Panc1 (cell line): ENCODE data around the gene NECAB2. TPM values are rescaled to one million over a fixed set of nuclear protein-coding genes. Genes with fewer than 3 reads are reported as not detected.
"Not testable (repeated sequence)": the region's sequence is repeated elsewhere in the genome, so short reads cannot be mapped to it uniquely, and the experiment has no call there.

Experiments
- ATAC-seq: fragments of 200-7000 bp; cut with Tn5 transposase; 2 replicates; pipeline ENCODE4 v1.9.1; 2020; ENCODE audit warnings: mild to moderate bottlenecking, moderate library complexity
- BruUV-seq: library from RNA; stranded (reverse); fragments of 400-500 nt; replicated peaks from 2 replicates; lab custom pipeline; 2021; lab: Mats Ljungman, UMichigan
- CTCF ChIA-PET: fragments of 300-600 bp; sonication (Branson Sonifier 250); formaldehyde crosslinking; loops from one replicate; lab custom pipeline; 2022; ENCODE audit warnings: antibody characterized with exemption; lab: Charles Lee
- POLR2A ChIA-PET: fragments of 300-600 bp; sonication (Branson Sonifier 250); formaldehyde crosslinking; loops from one replicate; lab custom pipeline; 2022; ENCODE audit warnings: antibody characterized with exemption; lab: Charles Lee
- DNase-seq: peaks from one replicate; pipeline ENCODE4 v3.0.0-alpha.2; 2010; ENCODE audit warnings: low read depth, low spot score
- H3K27ac ChIP-seq: 2 replicates; pipeline ENCODE4 v1.5.1; 2011; ENCODE audit warnings: mild to moderate bottlenecking, low read length, inconsistent platforms
- H3K27me3 ChIP-seq: fragments of 200-500 bp; sonication (Bioruptor generic); 2 replicates; pipeline ENCODE4 v1.6.0; 2014; ENCODE audit warnings: low read length, inconsistent platforms; ENCODE audit not compliant: control insufficient read depth, insufficient read depth
- H3K36me3 ChIP-seq: fragments of 200-500 bp; sonication (Bioruptor generic); 2 replicates; pipeline ENCODE4 v1.5.1; 2014; ENCODE audit warnings: inconsistent platforms, mild to moderate bottlenecking, low read length, moderate library complexity; ENCODE audit not compliant: control insufficient read depth, insufficient read depth
- H3K4me1 ChIP-seq: 2 replicates; pipeline ENCODE4 v1.5.1; 2011; ENCODE audit warnings: inconsistent platforms, mild to moderate bottlenecking, low read length, moderate library complexity; ENCODE audit not compliant: control insufficient read depth, insufficient read depth
- H3K4me3 ChIP-seq, 2 experiments: 2 replicates each; pipeline ENCODE4 v1.5.1; 2011 to 2012; ENCODE audit warnings: low read depth in 2 of 2, low read length in 2 of 2, mild to moderate bottlenecking in 2 of 2, inconsistent platforms in 1 of 2, moderate library complexity in 1 of 2
- H3K9me3 ChIP-seq: fragments of 200-500 bp; sonication (Bioruptor generic); 2 replicates; pipeline ENCODE4 v1.5.1; 2014; ENCODE audit warnings: low read depth, mild to moderate bottlenecking, inconsistent platforms, low read length, moderate library complexity; ENCODE audit not compliant: control insufficient read depth, insufficient read depth
- POLR2AphosphoS5 ChIP-seq: IDR thresholded peaks from 2 replicates; pipeline ENCODE4 v1.6.1; 2012; ENCODE audit warnings: mild to moderate bottlenecking, low read depth, low read length, moderate library complexity
- REST ChIP-seq, 2 experiments: IDR thresholded peaks; 2 replicates each; pipeline ENCODE4 v1.6.1; 2011 to 2012; ENCODE audit warnings: low read depth in 2 of 2, control low read depth in 1 of 2, low read length in 1 of 2, mild to moderate bottlenecking in 1 of 2, moderate library complexity in 1 of 2; ENCODE audit not compliant: insufficient read depth in 1 of 2
- SIN3A ChIP-seq: IDR thresholded peaks from 2 replicates; pipeline ENCODE4 v1.6.1; 2012; ENCODE audit warnings: low read depth, mild to moderate bottlenecking, low read length, moderate library complexity, borderline replicate concordance; ENCODE audit not compliant: insufficient read depth
- TCF7L2 ChIP-seq: IDR thresholded peaks from 2 replicates; pipeline ENCODE4 v1.6.1; 2011; ENCODE audit warnings: mild to moderate bottlenecking, low read depth, low read length, inconsistent platforms
- in situ Hi-C: cut with HindIII; loops from 2 replicates; pipeline ENCODE4 v1.10.0; 2016; ENCODE audit warnings: low sequenced_read_pairs, low pct_unique_long_range_greater_than_20kb
- intact Hi-C: fragments of 100-400 bp; cut with micrococcal nuclease; formaldehyde crosslinking; loops from one replicate; pipeline ENCODE4 v1.10.0; 2022; ENCODE audit not compliant: unreplicated experiment
- total RNA-seq: library from RNA; stranded (reverse); gene quantifications from one replicate; pipeline ENCODE4 v1.2.1, GENCODE V29; 2021; ENCODE audit not compliant: unreplicated experiment
- TF ChIP-seq, protein P1 (sequence below): fragments of 450-650 bp; IDR thresholded peaks from 2 replicates; pipeline ENCODE4 v1.5.1; 2017; ENCODE audit warnings: mild to moderate bottlenecking

Gene NECAB2
- total RNA-seq, 1 experiment from 2014 or later, result 0.33 TPM

- TF ChIP-seq SIN3A (no peak), POLR2AphosphoS5 (no peak), REST (IDR thresholded peaks at IDR 0.05; ENCODE audit: insufficient read depth in 1 of 2, low read depth in 2 of 2, low read length in 1 of 2) (no peak), TCF7L2 (no peak)
- TF ChIP-seq, protein P1, sequence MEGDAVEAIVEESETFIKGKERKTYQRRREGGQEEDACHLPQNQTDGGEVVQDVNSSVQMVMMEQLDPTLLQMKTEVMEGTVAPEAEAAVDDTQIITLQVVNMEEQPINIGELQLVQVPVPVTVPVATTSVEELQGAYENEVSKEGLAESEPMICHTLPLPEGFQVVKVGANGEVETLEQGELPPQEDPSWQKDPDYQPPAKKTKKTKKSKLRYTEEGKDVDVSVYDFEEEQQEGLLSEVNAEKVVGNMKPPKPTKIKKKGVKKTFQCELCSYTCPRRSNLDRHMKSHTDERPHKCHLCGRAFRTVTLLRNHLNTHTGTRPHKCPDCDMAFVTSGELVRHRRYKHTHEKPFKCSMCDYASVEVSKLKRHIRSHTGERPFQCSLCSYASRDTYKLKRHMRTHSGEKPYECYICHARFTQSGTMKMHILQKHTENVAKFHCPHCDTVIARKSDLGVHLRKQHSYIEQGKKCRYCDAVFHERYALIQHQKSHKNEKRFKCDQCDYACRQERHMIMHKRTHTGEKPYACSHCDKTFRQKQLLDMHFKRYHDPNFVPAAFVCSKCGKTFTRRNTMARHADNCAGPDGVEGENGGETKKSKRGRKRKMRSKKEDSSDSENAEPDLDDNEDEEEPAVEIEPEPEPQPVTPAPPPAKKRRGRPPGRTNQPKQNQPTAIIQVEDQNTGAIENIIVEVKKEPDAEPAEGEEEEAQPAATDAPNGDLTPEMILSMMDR, result no peak
- H3K4me3 ChIP-seq, result no peak overlapping the region
- H3K4me1 ChIP-seq, result peaks cover 4% of the 10 kb centered on the region
- H3K27ac ChIP-seq, result no peak overlapping the region
- H3K9me3 ChIP-seq, result no peaks in the 10 kb centered on the region
- in situ Hi-C loops, result no loop called here
- ATAC-seq, result no peak
- no peaks in the 10 kb centered on the region; the same call in 1 of the 2 replicates for H3K36me3 ChIP-seq
- intact Hi-C loops, result no loop called here
- CTCF ChIA-PET, result no interaction called here
- H3K27me3 ChIP-seq, result no peaks in the 10 kb centered on the region
- no peak for DNase-seq
- POLR2A ChIA-PET, result no interaction called here
- no TSS peak for BruUV-seq
Measured at GRCh38 chr16:83948914-83949723, 18.9 kb upstream of the NECAB2 start.

DNA sequence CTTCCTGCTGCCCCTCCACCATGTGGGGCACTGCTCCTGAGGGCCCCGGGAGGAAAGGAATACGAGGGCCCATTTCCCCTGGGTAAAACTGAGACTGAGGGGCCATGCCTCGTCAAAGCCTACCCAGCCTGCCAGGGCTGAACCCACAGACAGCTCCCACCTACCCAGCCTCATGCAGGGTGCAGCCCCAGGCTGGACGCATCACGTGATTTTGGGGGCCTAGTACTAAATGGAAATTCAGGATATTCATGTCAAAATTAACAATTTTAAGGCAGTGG, 18.4 kb upstream of the NECAB2 start:
- POLR2A ChIA-PET, result no interaction called here
- BruUV-seq, result no TSS peak
- Histone ChIP-seq H3K27me3 (no peaks in the 10 kb centered on the region), H3K9me3 (no peaks in the 10 kb centered on the region), H3K4me3 (no peak overlapping the region), H3K36me3 (no peaks in the 10 kb centered on the region; the same call in 1 of the 2 replicates), H3K27ac (no peak overlapping the region), H3K4me1 (peaks cover 9% of the 10 kb centered on the region)
- DNase-seq, result no peak
- intact Hi-C loops (no loop called here), in situ Hi-C loops (no loop called here)
- TF ChIP-seq REST (IDR thresholded peaks at IDR 0.05; ENCODE audit: insufficient read depth in 1 of 2, low read depth in 2 of 2, low read length in 1 of 2), result no peak
- no peak for TF ChIP-seq POLR2AphosphoS5
- TF ChIP-seq SIN3A, result no peak
- no peak for ATAC-seq
- CTCF ChIA-PET, result no interaction called here

DNA sequence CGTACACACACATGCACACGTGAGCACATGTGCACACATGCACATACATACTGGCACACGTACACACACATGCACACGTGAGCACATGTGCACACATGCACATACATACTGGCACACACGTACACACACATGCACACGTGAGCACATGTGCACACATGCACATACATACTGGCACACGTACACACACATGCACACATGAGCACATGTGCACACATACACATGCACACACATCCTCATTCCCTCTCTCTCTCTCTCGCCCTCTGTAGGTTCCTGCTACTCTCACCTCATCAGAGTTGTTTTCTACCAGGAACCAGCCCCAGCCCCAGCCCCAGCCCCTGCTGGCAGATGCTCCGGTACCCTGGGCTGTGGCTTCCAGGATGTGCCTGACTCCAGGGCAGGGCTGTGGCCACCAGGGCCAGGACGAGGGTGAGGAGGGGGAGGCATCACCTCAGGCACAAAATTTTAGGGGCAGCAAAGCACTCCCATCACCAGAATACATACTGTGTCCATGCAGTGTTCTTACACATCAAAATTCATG, 17.1 kb upstream of the NECAB2 start:
- DNase-seq, H3K4me1 ChIP-seq, BruUV-seq, intact Hi-C loops, H3K4me3 ChIP-seq, H3K27ac ChIP-seq, H3K36me3 ChIP-seq, POLR2A ChIA-PET, H3K27me3 ChIP-seq, in situ Hi-C loops, H3K9me3 ChIP-seq, ATAC-seq, CTCF ChIA-PET: not testable (repeated sequence)
